ENCODE data around the gene GRB14. TPM values are rescaled to one million over a fixed set of nuclear protein-coding genes. Genes with fewer than 3 reads are reported as not detected.

GRB14 gene
- total RNA-seq, 1 experiment from 2014 or later: not detected

DNA sequence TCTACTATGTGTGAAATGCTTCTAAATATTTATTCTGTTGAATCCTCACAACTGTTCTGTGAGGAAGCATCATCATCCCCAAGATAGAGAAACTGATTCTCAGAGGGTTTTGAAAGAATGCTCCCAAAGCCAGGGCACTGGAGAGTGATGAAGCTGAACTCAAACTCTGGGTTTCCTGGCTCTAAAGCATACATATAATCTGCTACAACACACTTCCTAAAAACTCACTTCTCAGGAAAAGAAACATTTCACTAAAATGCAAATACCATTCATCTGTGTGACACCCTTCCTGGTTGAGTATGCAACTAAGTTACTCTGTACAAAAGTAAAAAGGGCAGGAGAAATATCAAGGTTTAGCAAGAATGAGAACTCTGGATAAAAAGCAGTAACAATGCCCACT is 58.6 kb downstream of the GRB14 start:
- BruUV-seq (replicated peaks): no TSS peak
- POLR2A ChIA-PET: no interaction called here
- H3K27me3 ChIP-seq (ENCODE audit: control insufficient read depth, insufficient read depth, low read length): no peaks in the 10 kb centered on the region; the same call in 1 of the 2 replicates
- CTCF ChIA-PET: no interaction called here
- no peaks in the 10 kb centered on the region for H3K36me3 ChIP-seq (ENCODE audit: control insufficient read depth, insufficient read depth, low read length)
- H3K9me3 ChIP-seq (ENCODE audit: control insufficient read depth, insufficient read depth, low read depth, low read length): no peaks in the 10 kb centered on the region
- H3K4me3 ChIP-seq (ENCODE audit: low read depth in 2 of 2, low read length in 2 of 2): no peak overlapping the region
- no peak for ATAC-seq
- in situ Hi-C loops (cut with HindIII; ENCODE audit: low pct_unique_long_range_greater_than_20kb, low sequenced_read_pairs) (no loop called here), intact Hi-C loops (cut with micrococcal nuclease; ENCODE audit: unreplicated experiment) (no loop called here)
- TF ChIP-seq, protein P1, sequence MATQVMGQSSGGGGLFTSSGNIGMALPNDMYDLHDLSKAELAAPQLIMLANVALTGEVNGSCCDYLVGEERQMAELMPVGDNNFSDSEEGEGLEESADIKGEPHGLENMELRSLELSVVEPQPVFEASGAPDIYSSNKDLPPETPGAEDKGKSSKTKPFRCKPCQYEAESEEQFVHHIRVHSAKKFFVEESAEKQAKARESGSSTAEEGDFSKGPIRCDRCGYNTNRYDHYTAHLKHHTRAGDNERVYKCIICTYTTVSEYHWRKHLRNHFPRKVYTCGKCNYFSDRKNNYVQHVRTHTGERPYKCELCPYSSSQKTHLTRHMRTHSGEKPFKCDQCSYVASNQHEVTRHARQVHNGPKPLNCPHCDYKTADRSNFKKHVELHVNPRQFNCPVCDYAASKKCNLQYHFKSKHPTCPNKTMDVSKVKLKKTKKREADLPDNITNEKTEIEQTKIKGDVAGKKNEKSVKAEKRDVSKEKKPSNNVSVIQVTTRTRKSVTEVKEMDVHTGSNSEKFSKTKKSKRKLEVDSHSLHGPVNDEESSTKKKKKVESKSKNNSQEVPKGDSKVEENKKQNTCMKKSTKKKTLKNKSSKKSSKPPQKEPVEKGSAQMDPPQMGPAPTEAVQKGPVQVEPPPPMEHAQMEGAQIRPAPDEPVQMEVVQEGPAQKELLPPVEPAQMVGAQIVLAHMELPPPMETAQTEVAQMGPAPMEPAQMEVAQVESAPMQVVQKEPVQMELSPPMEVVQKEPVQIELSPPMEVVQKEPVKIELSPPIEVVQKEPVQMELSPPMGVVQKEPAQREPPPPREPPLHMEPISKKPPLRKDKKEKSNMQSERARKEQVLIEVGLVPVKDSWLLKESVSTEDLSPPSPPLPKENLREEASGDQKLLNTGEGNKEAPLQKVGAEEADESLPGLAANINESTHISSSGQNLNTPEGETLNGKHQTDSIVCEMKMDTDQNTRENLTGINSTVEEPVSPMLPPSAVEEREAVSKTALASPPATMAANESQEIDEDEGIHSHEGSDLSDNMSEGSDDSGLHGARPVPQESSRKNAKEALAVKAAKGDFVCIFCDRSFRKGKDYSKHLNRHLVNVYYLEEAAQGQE (IDR thresholded peaks at IDR 0.05; ENCODE audit: insufficient read depth in 1 of 2, low read depth in 2 of 2, low read length in 1 of 2): no peak
- no peak for TF ChIP-seq POLR2AphosphoS5 (IDR thresholded peaks at IDR 0.05; ENCODE audit: low read depth, low read length)
- no peak for TF ChIP-seq TCF7L2 (IDR thresholded peaks at IDR 0.05; ENCODE audit: low read depth, low read length)
- no peak for TF ChIP-seq SIN3A (IDR thresholded peaks at IDR 0.05; ENCODE audit: borderline replicate concordance, insufficient read depth, low read depth, low read length)
- TF ChIP-seq, protein P2, sequence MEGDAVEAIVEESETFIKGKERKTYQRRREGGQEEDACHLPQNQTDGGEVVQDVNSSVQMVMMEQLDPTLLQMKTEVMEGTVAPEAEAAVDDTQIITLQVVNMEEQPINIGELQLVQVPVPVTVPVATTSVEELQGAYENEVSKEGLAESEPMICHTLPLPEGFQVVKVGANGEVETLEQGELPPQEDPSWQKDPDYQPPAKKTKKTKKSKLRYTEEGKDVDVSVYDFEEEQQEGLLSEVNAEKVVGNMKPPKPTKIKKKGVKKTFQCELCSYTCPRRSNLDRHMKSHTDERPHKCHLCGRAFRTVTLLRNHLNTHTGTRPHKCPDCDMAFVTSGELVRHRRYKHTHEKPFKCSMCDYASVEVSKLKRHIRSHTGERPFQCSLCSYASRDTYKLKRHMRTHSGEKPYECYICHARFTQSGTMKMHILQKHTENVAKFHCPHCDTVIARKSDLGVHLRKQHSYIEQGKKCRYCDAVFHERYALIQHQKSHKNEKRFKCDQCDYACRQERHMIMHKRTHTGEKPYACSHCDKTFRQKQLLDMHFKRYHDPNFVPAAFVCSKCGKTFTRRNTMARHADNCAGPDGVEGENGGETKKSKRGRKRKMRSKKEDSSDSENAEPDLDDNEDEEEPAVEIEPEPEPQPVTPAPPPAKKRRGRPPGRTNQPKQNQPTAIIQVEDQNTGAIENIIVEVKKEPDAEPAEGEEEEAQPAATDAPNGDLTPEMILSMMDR (IDR thresholded peaks at IDR 0.05): no peak
- H3K27ac ChIP-seq (ENCODE audit: low read length): no peak overlapping the region
- DNase-seq (ENCODE audit: low read depth, low spot score): no peak
- no peaks in the 10 kb centered on the region for H3K4me1 ChIP-seq (ENCODE audit: control insufficient read depth, insufficient read depth, low read length)

DNA sequence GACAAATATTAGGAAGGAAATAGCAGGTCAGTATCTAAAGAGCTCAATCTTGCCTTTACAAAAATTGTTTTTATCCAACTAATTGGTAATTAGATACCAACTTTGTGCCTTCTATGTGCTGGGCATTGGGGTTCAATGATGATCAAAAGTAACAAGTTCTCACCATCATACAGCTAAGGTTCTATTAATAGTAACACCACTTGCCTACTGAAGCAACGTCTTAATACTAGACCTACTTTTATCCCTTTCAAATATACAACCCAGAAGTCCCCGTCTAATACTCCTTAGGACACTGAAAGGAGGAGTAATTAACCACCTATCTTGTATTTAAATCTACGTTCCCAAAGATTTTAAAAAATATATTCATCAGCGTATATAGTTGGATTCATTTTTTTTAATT is 59.3 kb downstream of the GRB14 start:
- Histone ChIP-seq H3K4me1 (ENCODE audit: control insufficient read depth, insufficient read depth, low read length) (no peaks in the 10 kb centered on the region), H3K4me3 (ENCODE audit: low read depth in 2 of 2, low read length in 2 of 2) (no peak overlapping the region), H3K27ac (ENCODE audit: low read length) (no peak overlapping the region), H3K27me3 (ENCODE audit: control insufficient read depth, insufficient read depth, low read length) (no peaks in the 10 kb centered on the region; the same call in 1 of the 2 replicates), H3K9me3 (ENCODE audit: control insufficient read depth, insufficient read depth, low read depth, low read length) (no peaks in the 10 kb centered on the region), H3K36me3 (ENCODE audit: control insufficient read depth, insufficient read depth, low read length) (no peaks in the 10 kb centered on the region)
- intact Hi-C loops (cut with micrococcal nuclease; ENCODE audit: unreplicated experiment): loop anchor here (1.0 kb wide), 1 partner anchor 155 kb away; no protein-coding TSS in a partner anchor
- in situ Hi-C loops (cut with HindIII; ENCODE audit: low pct_unique_long_range_greater_than_20kb, low sequenced_read_pairs): no loop called here
- ChIA-PET POLR2A (no interaction called here), CTCF (interaction anchor here (0.6 kb wide), 1 partner anchor 904 kb away, joined by 9 read pairs; no protein-coding TSS in a partner anchor)
- ATAC-seq (no peak), DNase-seq (ENCODE audit: low read depth, low spot score) (no peak)
- TF ChIP-seq, protein P1 (IDR thresholded peaks at IDR 0.05; ENCODE audit: insufficient read depth in 1 of 2, low read depth in 2 of 2, low read length in 1 of 2): no peak
- TF ChIP-seq SIN3A (IDR thresholded peaks at IDR 0.05; ENCODE audit: borderline replicate concordance, insufficient read depth, low read depth, low read length) (no peak), POLR2AphosphoS5 (IDR thresholded peaks at IDR 0.05; ENCODE audit: low read depth, low read length) (no peak), TCF7L2 (IDR thresholded peaks at IDR 0.05; ENCODE audit: low read depth, low read length) (no peak)
- TF ChIP-seq, protein P2 (IDR thresholded peaks at IDR 0.05): no peak
- no TSS peak for BruUV-seq (replicated peaks)

Measured in Panc1 (cell line).